Measurements from ENCODE around the gene TAS2R46.
"Not testable (repeated sequence)": the region's sequence is repeated elsewhere in the genome, so short reads cannot be mapped to it uniquely, and the experiment has no call there.

The TAS2R46 gene

GRCh38 chr12:11039171-11039570, 22.9 kb downstream of the TAS2R46 start:
- DNase-seq (ENCODE audit: low read depth) = no peak

GRCh38 chr12:11033959-11034358, 28.1 kb downstream of the TAS2R46 start:
- not testable (repeated sequence) for DNase-seq (ENCODE audit: low read depth)

- no peak for DNase-seq (ENCODE audit: low read depth)
Observed at GRCh38 chr12:11031307-11031706, 30.8 kb downstream of the TAS2R46 start, which contains the start of gene TAS2R31. TSS of gene TAS2R31 (minus strand) at chr12:11031407. CDS start at chr12:11031335, 72 bp downstream.

DNA sequence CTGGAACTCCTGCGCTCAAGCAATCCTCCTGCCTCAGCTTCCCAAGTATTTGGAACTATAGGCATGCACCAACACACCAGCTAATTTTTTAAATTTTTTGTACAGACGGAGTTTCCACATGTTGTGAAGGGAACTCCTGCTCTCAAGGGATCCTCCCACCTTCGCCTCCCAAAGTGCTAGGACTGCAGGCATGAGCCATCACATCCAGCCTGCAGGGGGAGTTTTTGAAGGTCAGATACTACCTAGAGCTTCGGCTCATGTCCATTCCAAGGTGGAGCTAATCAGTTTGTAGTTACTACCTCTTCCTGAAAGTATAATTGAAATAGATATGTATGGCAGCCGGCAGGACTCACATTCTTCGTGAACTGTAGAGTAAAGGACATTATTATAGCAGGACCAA, 36.0 kb downstream of the TAS2R46 start:
- no peak for DNase-seq (ENCODE audit: low read depth)

DNA sequence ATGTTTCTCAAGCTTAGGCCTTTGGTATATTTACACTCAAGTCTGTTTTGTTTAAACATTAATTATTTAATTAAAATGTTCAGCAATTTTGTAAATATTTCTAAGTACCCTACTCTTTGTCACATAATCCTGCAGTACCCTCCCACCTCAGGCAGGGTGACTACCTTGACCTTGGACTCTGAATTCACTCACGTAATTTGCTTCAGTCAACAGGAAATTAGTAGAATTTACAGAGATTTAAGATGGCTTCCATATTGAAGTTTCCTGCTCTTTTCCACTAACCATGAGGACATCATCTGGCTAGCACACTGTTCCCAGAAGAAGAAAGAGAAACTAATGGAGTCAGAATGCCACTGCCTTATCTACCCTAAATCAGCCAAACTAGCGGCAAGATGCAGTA, 38.7 kb downstream of the TAS2R46 start:
- no peak for DNase-seq (ENCODE audit: low read depth)

DNA sequence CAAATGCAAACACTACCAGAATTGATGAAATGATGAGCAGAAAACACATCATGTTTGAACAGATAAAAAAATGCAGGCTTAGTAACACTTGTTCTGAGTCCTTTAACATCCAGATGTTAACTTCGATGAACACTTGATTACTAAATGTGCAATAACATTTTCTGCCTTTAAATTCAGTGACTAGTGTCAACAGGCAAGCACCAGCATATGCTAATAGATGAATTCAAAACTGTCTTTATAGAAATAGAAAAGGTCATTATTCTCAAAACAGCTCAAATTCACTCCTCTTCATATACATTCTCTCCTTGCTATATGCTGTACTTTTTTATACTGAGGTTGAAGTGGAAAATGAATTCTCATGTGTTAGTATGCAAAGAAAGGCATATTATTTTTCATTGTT, 39.6 kb downstream of the TAS2R46 start, which contains the start of gene TAS2R19:
Gene TAS2R19 (minus strand): TSS at position 101 of the 400 bp plus-strand sequence. CDS start 49 bp downstream, at position 52.
- no peak for DNase-seq (ENCODE audit: low read depth)

GRCh38 chr12:11016937-11017336, 45.2 kb downstream of the TAS2R46 start:
- no peak for DNase-seq (ENCODE audit: low read depth)

DNA sequence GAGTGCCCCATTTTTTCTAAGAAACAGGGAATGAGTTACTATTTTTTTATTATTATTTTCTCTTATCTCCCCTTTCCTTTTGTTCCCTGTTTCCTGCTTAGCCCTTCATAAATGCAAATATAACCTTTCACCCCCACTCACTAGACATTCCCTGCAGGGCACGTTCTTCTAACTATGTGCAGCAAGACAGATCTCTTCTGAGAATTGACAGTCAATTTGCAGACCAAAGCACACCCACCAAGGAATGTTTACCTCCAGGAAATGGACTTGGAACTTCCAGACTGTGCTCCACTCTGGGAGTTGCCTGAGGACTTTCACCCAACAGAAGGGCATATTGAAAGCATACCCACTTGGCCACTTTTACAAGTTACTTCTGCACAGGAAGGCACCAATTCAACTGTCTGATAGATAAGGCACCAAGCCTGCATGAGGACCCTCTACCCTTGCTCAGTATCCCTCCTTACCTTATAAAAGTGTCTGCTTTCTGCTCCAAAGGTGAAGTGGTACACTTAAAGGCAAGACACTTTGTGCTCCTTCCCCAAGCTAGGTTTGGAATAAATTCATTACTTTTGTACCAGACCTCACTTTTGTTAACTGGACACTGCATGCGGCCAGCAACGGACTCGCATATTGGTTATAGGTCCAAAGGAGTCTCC, 46.2 kb downstream of the TAS2R46 start:
- DNase-seq (ENCODE audit: low read depth) = no peak

DNA sequence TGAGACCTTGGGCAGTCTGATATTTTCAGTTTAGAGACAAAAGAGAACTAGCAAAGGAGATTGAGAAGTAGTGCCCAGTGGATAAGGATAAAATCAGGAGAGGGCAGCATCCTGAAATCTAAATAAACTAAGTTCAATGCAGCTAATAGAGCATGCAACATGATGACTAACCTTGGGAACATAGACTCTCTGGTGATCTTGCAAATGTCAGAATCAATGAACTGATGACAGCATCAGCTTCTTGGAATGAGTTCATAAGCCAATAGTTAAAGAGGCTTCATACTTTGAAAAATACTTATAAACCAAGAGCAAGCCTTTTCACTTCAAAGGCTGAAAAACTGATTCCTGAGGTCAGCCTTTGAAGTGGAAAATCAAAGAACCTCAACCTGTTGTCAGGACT, 47.9 kb downstream of the TAS2R46 start:
- DNase-seq (ENCODE audit: low read depth) = no peak
